ENCODE results near the gene SUGCT.

The SUGCT gene

GRCh38 chr7:40757109-40757508 is 622.3 kb downstream of the SUGCT start:
- DNase-seq: no peak

- no peak for DNase-seq
These were observed 623.8 kb downstream of the SUGCT start for GRCh38 chr7:40758590-40758989.

DNA sequence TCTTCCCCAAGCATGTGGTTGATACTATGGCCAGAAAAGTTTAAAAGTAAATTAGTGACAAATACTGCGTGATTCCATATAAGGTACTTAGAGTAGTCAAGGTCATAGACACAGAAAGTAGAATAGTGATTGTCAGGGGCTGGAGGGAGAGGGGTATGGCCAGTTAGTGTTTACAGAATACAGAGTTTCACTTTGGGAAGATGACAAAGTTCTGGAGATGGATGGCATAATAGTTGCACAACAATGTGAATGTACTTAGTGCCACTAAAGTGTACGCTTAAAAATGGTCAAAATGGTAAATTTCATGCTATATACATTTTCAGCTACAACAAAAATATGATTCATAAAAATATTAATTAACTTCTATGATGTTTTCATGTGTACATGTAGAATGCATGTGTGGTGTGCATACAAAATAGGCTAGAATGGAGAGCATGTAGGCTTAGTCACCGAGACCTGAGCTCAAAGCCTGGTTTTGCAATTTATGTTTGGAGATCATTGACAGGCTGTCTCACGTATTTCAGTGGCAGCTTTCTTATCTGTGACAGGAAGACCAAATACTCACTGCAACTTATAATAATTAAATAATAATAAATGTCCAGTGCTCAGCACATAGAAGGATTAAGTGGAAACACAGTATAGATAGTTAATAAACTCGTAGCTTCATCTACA is 625.6 kb downstream of the SUGCT start:
- DNase-seq: no peak

DNA sequence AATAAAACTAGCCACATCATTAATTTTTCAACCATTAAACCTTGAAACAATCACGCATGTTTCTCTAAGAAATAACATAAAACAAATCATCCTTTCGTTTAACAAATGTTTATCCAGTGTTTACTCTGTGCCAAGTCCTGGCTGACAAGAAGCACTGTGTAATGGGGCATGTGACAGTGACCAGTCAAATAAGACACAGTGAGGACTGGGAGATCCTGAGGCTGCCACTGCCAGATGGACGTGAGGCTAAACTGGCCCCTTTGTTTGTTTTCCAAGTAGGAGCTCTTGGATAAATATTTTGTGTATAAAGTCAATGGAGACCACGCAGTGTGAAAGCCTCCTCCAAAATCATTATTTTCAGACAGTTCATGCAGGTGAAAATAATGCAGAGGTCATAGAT is 626.2 kb downstream of the SUGCT start:
- no peak for DNase-seq

DNA sequence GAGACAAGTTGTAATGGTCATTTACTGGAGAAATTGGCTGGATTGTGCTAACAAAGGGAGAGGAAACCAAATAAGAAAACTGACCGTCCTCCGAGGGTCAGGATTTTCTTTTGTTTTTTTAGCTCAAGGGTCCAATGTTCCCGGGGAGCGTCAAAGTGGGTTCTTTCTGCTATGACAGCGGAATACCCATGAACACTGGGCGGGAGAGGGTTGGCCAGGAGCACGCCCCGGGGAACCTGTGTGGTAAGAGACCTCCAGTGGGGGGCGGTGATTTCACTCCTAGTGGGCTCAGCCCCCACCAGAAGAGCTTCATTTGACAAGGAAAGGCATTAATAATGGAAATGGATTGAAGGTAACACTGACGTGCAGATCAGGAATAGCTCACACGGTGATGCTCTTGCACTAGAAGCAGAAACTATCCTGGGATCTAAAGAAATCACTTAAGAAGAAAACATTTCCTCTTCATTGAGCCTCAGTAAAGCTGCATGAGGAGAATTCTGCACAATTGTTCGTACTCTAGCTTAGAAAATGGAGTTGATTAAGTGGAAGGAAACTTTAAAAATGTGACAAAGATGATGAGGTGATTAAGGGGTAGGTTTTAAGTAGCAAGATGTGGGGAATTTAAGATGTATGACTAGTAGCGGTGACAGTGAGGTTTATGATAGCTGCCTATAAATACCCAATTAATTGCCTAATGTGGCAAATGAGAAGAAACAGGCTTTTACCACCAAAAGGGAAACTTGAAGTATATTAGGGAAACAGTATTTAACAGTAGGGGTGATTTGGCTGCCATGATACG is 627.2 kb downstream of the SUGCT start:
- no peak for DNase-seq

- no peak for DNase-seq
These were observed 628.8 kb downstream of the SUGCT start for GRCh38 chr7:40763319-40764287.

- DNase-seq: no peak
These were observed 630.8 kb downstream of the SUGCT start for GRCh38 chr7:40765639-40766038.

- no peak for DNase-seq
These were observed 637.3 kb downstream of the SUGCT start for GRCh38 chr7:40772096-40772495.

GRCh38 chr7:40773656-40774055 is 638.9 kb downstream of the SUGCT start:
- no peak for DNase-seq

GRCh38 chr7:40775877-40776276 is 641.1 kb downstream of the SUGCT start:
- no peak for DNase-seq

DNA sequence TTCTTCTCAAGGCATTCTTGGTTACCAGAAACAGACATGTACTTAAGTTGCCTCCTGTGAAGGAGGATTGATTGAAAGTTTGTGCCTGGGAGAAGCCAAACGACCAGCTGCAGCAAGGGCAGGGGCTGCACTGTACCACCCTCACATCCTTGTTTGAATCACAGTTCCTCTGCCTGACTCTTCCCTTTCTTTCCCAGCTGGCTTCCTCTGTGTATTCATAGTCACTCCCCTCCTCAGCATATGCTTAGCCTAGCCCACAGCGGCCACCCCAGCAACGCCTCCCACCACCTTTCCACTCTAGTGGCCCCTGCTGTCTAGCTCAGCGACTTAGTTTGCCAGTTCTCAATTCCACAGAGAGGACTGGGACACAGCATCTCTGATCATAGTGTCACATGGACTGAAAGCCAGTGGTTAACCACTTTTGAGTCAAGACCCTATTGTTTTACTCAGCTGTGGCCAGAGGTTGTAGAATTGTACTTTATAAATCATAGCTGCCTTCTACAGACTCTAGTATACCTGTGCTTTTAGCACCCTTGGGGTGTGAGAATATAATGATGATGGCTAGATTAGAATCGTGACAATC is 643.0 kb downstream of the SUGCT start:
- DNase-seq: no peak

DNA sequence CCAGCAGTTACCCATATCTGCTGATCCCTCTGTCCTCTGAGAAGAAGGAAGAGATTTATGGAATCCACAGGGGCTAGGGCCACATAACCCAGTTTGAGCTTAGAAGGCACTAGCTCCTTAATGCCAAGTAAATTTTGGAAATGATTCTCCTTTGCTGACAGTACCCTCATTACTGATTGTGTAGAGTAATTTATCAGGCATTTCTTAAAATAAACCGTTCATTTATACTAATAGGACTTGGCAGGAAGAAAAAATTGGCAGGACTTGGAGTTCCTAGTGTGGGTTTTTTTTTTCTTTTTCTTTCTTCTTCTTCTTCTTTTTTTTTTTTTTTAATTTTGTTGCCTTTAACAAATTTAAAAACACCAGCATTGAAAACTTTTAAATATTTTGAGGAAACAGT is 645.7 kb downstream of the SUGCT start:
- DNase-seq: no peak

DNA sequence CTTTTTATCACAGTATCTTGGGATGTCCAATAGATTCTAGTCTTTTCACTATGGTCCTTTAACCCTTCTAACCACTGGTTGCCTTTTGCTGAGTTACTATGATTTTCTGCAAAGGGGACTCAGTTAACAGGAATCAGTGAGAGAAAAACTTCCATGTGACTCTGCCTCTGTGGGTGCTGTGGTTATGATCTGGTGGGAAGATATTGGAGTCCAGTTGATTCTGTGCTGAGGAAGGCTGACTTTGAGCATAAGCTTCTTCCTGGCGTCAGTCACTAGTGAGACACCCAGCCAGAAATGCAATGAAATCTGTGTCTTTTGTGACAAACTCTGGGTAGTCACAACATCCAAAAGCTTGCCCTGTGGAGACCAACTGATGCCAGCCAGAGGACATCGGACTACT is 648.0 kb downstream of the SUGCT start:
- DNase-seq: no peak

GRCh38 chr7:40784176-40784575 is 649.4 kb downstream of the SUGCT start:
- no peak for DNase-seq

DNA sequence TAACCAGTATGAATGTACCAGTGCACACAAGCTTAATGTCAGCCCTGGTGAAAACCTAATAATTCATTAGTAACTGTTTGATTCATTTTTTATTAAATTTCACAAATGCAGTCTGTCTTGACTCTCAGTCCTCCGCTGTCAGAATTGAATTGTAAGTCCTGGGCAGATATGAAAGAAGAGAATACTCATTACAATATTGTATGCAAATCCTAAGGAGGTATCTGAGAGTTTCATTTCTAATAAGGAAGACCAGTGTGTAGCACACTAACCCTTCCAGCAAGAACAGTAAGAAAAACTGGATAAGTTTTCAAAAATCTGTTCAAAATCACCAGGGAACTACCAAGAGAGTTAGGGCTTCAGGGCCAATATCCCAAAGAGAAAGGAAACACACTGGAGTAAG is 652.1 kb downstream of the SUGCT start:
- DNase-seq: no peak

DNA sequence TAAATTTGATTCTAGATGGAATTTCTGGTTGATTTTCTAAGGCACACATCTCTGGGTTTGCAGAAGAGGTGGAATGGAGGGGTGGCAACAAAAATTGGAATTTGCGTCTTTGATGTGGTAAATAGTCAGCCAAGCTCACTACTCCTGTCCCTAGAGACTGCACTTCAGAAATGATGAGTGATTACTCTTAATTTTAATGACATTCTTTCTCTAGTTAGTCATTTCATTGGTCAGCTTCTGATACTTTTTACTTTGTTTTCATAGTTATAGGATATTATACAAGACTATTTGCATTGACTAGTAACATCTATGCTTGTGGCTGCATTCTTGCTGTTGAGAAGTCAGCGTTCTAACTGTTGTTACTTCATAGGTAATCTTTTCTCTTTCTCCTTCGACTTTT is 658.3 kb downstream of the SUGCT start:
- DNase-seq: no peak

DNA sequence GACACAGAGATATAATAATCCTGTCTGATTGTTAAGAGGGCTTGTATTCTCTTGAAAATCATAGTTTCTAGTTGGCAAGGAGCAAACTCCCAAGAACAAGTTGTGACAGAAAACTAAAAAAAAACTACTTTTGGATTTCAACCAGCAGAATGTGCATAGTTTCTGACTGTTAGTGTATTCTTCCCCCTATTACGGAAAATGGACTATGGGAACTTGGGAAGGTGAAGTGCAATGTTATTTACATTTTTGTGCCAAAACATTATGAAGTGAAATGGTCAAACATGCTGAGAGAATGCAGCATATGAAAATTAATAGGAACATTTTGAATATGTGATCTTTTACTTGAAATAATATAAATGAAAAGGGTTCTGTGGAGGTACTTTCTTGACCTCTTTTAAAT is 660.8 kb downstream of the SUGCT start:
- no peak for DNase-seq

DNA sequence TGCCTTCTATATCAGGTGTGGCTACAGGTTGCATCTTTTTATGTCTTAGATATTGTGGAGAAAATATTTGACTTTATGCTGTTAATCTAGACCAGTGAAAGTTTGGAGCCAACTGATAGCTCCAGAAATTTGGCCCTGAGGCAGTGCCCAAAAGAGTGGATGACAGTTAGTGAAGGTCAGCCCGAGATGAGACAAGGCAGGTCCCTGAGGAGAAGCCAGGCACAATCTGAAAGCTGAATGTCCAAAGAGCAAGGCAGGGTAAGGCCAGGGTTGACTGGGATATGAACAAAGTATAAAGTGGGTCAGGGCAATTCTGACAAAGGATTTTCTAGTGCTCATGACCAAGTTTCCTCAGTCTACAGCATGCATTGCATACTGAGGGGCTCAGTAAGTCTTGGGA is 661.9 kb downstream of the SUGCT start:
- no peak for DNase-seq

- no peak for DNase-seq
These were observed 663.8 kb downstream of the SUGCT start for GRCh38 chr7:40798613-40799012.

GRCh38 chr7:40799493-40800403 is 664.9 kb downstream of the SUGCT start:
- DNase-seq: no peak

GRCh38 chr7:40800771-40801170 is 666.0 kb downstream of the SUGCT start:
- no peak for DNase-seq

GRCh38 chr7:40802497-40802896 is 667.7 kb downstream of the SUGCT start:
- DNase-seq: no peak

Data from NCI-H748 treated with DMSO at 0.1 percent for 48 hours (cell line).